ENCODE results near the gene COL28A1.
A peak's percentile ranks its signal among the peaks of the same experiment; 100 is the strongest.

Gene COL28A1

GRCh38 chr7:7452119-7452518, 83.6 kb downstream of the COL28A1 start:
- no peak for DNase-seq

GRCh38 chr7:7449055-7449454, 86.6 kb downstream of the COL28A1 start:
- peak; percentile 14 for DNase-seq

GRCh38 chr7:7446616-7447015, 89.1 kb downstream of the COL28A1 start:
- DNase-seq = no peak

- DNase-seq = no peak
Measured at GRCh38 chr7:7443806-7444350, 91.8 kb downstream of the COL28A1 start.

- no peak for DNase-seq
Measured at GRCh38 chr7:7439564-7439963, 96.1 kb downstream of the COL28A1 start.

- DNase-seq = peak; percentile 50
Measured at GRCh38 chr7:7438851-7439250, 96.8 kb downstream of the COL28A1 start.

- no peak for DNase-seq
Measured at GRCh38 chr7:7435978-7436377, 99.7 kb downstream of the COL28A1 start.

GRCh38 chr7:7434329-7434728, 101.3 kb downstream of the COL28A1 start:
- DNase-seq = no peak

- DNase-seq = no peak
Measured at GRCh38 chr7:7433811-7434210, 101.9 kb downstream of the COL28A1 start.

- no peak for DNase-seq
Measured at GRCh38 chr7:7432979-7433378, 102.7 kb downstream of the COL28A1 start.

GRCh38 chr7:7428806-7429205, 106.9 kb downstream of the COL28A1 start:
- no peak for DNase-seq

GRCh38 chr7:7427363-7427762, 108.3 kb downstream of the COL28A1 start:
- DNase-seq = no peak

- no peak for DNase-seq
Measured at GRCh38 chr7:7426676-7427075, 109.0 kb downstream of the COL28A1 start.

- no peak for DNase-seq
Measured at GRCh38 chr7:7425321-7425720, 110.4 kb downstream of the COL28A1 start.

GRCh38 chr7:7424151-7424873, 111.4 kb downstream of the COL28A1 start:
- DNase-seq = peak; percentile 79

- DNase-seq = no peak
Measured at GRCh38 chr7:7422641-7423040, 113.0 kb downstream of the COL28A1 start.

GRCh38 chr7:7421826-7422225, 113.8 kb downstream of the COL28A1 start:
- DNase-seq = no peak

GRCh38 chr7:7418997-7419396, 116.7 kb downstream of the COL28A1 start:
- no peak for DNase-seq

GRCh38 chr7:7417851-7418250, 117.8 kb downstream of the COL28A1 start:
- DNase-seq = no peak

- DNase-seq = no peak
Measured at GRCh38 chr7:7417414-7417813, 118.3 kb downstream of the COL28A1 start.

- DNase-seq = no peak
Measured at GRCh38 chr7:7416031-7416858, 119.4 kb downstream of the COL28A1 start.

- no peak for DNase-seq
Measured at GRCh38 chr7:7414791-7415603, 120.7 kb downstream of the COL28A1 start.
